Measurements from ENCODE around the gene DGKZ.
A peak's percentile ranks its signal among the peaks of the same experiment; 100 is the strongest.
"Not testable (repeated sequence)": the region's sequence is repeated elsewhere in the genome, so short reads cannot be mapped to it uniquely, and the experiment has no call there.

DGKZ gene

DNA sequence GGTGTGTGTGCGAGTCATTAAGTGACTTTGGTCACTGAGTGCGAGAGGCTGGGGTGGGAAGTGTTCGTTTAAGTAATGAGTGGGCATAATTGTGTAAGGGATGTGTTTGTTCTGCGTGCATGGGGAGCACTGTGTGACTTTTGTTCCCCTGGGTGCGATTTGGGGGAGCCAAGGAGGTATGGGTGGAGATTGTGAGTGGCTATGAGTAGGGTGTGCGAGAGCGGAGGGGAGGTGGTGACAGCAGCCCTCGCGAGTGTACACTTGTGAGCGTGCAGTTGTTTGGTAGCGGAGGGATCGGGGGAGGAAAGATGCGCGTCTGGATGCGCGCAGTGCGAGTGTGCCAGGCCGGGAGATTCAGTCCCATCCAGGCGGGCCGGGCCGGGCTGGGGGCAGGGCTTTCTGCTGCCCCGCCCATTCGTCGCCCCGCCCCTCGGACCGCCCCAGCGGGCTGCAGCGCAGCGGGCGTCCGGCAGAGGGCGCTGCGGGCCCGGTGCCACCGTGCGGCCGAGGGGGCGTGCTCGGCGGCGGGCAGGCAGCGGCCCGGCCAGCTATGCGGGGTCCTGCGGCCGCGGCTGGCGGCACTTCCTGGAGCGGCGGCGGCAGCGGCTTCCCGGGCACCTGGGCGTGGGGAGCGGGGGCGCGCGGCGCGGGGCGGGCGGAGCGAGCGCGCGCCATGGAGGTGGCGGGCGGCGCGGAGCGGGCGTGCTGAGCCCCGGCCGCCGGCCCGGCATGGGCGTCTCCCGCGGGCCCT lies at the start of gene DGKZ:
Gene DGKZ (plus strand): TSS at position 578 of the 751 bp plus-strand sequence. CDS start 197 bp downstream, outside the sequence.
- no peak for DNase-seq (ENCODE audit: low read depth)

DNA sequence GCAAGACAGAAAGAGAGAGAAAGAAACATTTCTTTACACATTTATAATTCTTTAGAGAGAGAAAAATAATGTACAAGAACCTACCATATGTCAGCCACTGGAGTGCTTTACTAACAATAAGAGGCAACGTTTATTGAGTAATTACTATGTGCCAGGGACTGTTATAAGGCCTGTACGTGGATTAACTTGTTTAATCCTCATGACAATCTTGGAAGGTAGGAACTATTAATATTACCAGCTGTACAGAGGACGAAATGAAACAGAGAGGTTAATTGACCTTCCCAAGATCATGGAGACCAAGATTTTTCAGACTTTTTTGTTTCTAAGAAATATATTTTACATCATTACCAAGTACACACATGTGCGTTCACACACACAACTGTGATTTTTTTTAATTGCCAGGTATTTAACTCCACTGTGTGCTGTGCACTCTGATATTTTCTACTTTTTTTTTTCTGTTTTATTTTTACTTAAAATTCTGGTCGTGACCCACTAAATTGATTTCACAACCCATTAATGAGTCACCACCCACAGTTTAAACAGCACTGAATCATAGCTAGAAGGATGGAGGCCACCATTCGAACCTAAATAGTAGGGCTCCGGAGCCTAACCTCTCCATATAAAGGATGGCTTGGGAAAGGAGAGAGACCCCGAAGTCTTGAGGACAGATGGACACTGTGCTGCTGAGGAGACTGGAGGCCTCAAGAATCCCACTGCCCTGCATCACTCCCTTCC lies 48.4 kb upstream of the DGKZ start:
- DNase-seq (ENCODE audit: low read depth): peak; percentile 62

- no peak for DNase-seq (ENCODE audit: low read depth)
Observed at GRCh38 chr11:46299451-46299961, 47.8 kb upstream of the DGKZ start.

- DNase-seq (ENCODE audit: low read depth): no peak
Observed at GRCh38 chr11:46300270-46300669, 47.0 kb upstream of the DGKZ start.

DNA sequence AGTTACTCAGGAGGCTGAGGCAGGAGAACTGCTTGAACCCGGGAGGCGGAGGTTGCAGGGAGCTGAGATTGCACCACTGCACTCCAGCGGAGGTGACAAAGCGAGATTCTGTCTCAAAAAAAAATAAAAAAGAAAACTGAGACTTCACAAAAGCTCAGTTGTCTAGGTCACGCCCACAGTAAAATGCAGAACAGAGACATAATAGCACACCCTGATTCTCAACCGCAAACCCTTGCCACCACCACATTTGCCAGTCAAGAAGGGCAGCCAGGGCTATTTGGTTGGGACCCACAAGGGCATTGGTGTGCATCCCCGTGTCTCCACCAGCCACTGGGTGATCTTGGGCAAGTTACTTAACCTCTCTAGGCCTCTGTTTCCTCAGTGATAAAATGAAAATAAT lies 44.4 kb upstream of the DGKZ start:
- no peak for DNase-seq (ENCODE audit: low read depth)

DNA sequence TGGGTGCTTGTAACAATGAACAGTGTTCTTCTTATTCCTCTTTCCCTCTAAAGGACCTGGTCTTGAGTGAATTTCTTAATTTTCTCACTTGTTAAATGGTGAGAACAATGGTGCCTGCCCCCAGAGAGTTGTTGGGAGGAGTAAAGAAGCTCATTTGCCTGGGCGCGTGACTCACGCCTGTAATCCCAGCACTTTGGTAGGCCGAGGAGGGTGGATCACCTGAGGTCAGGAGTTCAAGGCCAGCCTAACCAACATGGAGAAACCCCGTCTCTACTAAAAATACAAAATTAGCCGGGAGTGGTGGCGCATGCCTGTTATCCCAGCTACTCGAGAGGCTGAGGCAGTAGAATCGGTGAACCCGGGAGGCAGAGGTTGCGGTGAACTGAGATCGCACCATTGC lies 43.2 kb upstream of the DGKZ start:
- not testable (repeated sequence) for DNase-seq (ENCODE audit: low read depth)

GRCh38 chr11:46304605-46305179 lies 42.6 kb upstream of the DGKZ start:
- no peak for DNase-seq (ENCODE audit: low read depth)

- no peak for DNase-seq (ENCODE audit: low read depth)
Observed at GRCh38 chr11:46305295-46305694, 42.0 kb upstream of the DGKZ start.

DNA sequence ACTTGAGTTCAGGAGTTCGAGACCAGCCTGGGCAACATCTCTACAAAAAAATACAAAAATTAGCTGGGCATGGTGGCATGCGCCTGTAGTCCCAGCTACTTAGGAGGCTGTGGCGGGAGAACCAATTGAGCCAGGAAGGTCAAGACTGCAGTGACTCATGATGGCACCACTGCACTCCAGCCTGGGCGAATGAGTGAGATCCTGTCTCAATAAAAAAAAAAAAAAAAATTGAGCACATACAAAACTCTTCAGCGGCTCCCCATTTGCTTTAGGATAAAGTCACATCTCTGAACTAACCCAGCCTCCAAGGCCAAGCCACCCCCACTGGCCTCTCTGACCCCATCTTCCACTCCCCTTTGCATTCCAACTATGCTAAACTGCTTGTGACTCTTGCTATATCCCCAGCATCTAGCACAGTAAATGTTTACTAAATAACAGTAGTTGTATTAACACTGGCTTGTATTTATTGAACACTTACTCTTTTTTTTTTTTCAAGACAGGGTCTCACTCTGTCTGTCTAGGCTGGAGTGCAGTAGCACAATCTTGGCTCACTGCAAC lies 40.9 kb upstream of the DGKZ start:
- DNase-seq (ENCODE audit: low read depth): no peak

DNA sequence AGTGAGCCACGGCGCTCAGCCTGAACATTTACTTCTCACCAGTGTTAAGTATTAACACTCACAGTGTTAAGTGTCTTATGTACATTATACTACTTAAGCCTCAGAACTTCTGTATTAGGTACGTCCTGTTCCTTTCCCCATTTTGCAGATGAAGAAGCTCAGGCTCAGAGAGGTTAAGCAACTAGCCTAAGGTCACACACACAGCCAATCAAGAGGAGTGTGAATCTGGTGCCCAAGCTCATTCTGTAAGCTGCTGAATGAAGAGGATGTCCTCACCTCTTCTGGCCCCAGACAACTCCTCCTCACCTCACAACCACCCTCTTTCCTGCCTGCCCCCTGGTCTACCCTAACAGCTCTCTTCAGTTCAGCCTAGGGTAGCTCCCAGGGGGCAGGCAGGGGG lies 39.9 kb upstream of the DGKZ start:
- DNase-seq (ENCODE audit: low read depth): no peak

GRCh38 chr11:46307785-46308341 lies 39.4 kb upstream of the DGKZ start:
- DNase-seq (ENCODE audit: low read depth): no peak

GRCh38 chr11:46308631-46309419 lies 38.4 kb upstream of the DGKZ start:
- no peak for DNase-seq (ENCODE audit: low read depth)

DNA sequence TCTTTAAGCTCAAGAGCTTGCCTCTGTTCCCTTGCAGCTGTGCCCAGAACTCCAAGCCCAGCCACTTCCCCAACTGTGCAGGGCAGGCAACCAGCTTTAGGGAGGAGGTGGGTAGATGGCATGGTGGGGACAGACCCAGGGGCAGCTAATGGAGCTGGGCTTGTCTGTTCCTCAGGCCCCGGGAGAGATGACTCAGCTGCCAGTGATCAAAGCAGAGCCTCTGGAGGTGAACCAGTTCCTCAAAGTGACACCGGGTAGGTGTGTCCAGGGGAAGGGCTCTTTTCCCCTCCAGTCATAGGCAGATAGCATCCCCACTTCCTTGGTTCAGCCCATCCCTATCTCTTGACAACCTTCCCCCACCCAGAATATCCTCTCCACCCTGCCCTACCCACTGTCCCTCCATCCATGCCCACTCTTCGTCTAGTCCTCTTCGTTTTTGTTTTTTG lies 37.4 kb upstream of the DGKZ start:
- no peak for DNase-seq (ENCODE audit: low read depth)

DNA sequence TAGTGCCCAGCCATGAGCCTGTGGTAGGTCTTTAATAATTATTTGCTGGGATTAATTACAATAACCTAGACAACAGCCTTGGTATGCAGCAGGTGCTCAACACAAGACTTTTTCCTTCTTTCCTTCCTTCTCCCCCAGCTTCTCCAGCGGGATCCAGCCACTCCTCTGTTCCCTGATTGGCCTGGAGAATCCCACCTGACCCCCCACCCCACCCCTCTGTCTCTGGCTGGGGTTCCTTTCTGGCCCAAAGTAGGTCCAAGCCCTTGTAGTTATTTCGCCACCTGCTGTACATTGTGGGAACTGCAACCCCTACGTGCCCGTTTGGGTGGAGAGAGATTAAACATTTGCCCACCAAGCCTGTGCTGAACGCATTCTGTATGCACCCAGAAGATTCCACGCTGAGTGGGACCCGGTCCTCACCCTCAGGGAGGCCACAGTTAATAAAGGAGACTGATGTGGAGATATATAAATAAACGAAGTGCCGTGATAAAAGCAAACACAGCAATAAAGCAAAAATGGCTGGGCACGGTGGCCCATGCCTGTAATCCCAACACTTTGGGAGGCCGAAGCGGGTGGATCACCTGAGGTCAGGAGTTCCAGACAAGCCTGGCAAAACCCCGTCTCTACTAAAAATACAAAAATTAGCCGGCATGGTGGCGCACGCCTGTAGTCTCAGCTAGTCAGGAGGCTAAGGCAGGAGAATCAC lies 32.1 kb upstream of the DGKZ start:
- DNase-seq (ENCODE audit: low read depth): no peak

- no peak for DNase-seq (ENCODE audit: low read depth)
Observed at GRCh38 chr11:46315783-46316563, 31.3 kb upstream of the DGKZ start.

GRCh38 chr11:46319074-46319453 lies 28.2 kb upstream of the DGKZ start:
- DNase-seq (ENCODE audit: low read depth): no peak

DNA sequence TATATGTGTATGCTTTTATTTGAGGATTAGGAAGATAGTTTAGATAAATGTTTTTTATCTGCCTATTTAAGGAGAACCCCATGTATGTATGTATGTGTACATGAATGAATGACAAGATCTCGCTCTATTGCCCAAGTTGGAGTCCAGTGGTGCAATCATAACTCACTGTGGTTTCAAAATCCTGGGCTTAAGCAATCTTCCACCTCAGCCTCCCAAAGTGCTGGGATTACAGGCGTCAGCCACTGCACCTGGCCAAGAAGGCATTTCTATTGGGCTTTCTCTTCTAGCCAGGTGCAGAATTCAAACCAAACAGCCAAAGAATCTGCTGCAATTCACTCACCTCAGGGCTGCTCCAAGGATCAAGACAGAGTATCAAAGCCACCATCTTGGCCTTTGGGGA lies 25.5 kb upstream of the DGKZ start:
- no peak for DNase-seq (ENCODE audit: low read depth)

DNA sequence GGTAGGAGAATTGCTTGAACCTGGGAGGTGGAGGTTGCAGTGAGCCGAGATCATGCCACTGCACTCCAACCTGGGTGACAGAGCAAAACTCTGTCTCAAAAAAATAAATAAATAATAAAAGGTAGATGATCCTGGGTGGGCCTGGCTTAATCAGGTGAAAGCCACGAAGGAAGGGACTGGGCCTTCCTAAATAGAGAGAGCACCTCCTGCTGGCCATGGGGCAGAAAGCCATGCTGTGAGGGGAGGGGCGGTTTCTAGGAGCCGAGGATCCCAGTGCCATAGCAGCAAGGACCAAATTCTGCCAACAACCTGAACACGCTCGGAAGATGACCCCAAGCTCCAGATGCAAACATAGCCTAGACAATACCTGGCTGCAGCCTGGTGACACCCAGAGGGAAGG lies 24.5 kb upstream of the DGKZ start:
- DNase-seq (ENCODE audit: low read depth): no peak

DNA sequence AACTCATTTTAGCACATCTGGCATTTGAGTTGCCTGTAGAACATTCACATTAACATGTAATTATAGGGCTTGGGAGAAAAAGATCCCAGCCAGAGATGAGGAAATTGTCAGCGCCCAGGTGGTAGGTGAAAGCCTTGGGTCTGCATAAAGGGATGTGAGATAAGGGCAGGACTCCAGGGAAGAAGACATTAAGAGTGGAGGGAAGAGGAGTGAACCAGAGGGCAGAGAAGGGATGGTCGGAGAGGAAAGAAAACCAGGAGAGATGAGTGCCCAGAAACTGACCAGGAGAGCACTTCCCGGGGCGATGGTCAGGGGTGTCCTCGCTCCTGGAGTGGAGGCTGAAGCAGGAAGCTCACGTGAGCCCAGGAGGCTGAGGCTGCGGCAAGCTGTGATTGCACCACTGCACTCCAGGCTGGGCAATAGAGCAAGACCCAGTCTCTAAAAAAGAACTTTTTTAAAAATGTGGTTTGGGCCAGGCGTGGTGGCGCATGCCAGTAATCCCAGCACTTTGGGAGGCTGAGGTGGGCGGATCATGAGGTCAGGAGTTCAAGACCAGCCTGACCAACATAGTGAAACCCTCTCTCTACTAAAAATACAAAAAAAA lies 20.3 kb upstream of the DGKZ start:
- no peak for DNase-seq (ENCODE audit: low read depth)

DNA sequence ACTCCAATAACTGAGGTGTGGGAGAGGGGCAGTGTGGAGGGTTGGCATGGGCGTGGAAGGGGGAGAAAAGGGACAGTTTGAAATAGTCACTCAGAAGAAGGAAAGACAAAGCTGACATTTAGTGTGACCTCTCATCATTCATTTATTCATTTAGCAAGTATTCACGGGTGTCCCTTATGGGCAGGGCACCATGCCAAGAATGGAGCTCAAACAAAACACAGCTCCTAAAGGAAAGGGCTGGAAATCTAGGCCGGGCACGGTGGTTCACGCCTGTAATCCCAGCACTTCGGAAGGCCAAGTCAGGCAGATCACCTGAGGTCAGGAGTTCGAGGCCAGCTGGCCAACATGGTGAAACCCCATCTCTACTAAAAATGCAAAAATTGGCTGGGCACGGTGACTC lies 19.4 kb upstream of the DGKZ start:
- no peak for DNase-seq (ENCODE audit: low read depth)
